ENCODE data around the gene SP8.
A peak's percentile ranks its signal among the peaks of the same experiment; 100 is the strongest.
"Not testable (repeated sequence)": the region's sequence is repeated elsewhere in the genome, so short reads cannot be mapped to it uniquely, and the experiment has no call there.

Gene SP8

GRCh38 chr7:20786779-20787659 is at the start of gene SP8:
SP8 (minus strand) TSS chr7:20786886; CDS start chr7:20786798, 88 bp downstream.
- in situ Hi-C loops (cut with HindIII; ENCODE audit: low pct_unique_long_range_greater_than_20kb, low sequenced_read_pairs), result no loop called here
- TF ChIP-seq JUND (IDR thresholded peaks at IDR 0.05; ENCODE audit: low read depth), result no peak
- DNase-seq (ENCODE audit: low read depth in 1 of 2, low spot score in 1 of 2), result no peak

DNA sequence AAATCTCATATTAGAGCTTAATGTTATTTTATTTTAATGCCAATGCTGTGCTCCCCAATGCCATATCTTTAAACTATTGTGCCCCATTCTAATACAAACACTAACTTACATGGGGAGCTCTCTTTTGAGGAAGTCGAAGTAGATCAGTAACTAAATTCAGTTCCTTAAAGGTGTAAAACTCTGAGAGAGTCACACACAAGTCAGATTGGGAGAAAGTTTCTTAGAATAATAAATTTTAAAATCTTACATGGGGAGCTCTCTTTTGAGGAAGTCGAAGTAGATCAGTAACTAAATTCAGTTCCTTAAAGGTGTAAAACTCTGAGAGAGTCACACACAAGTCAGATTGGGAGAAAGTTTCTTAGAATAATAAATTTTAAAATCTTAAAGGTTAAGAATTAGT is 49.7 kb upstream of the SP8 start:
- DNase-seq (ENCODE audit: low read depth in 1 of 2, low spot score in 1 of 2); in situ Hi-C loops (cut with HindIII; ENCODE audit: low pct_unique_long_range_greater_than_20kb, low sequenced_read_pairs): not testable (repeated sequence)

GRCh38 chr7:20835111-20835750 is 48.5 kb upstream of the SP8 start:
- TF ChIP-seq JUND (IDR thresholded peaks at IDR 0.05; ENCODE audit: low read depth), result no peak
- in situ Hi-C loops (cut with HindIII; ENCODE audit: low pct_unique_long_range_greater_than_20kb, low sequenced_read_pairs), result no loop called here
- DNase-seq (ENCODE audit: low read depth in 1 of 2, low spot score in 1 of 2), result peak in 1 of 2 experiments; percentile 49

DNA sequence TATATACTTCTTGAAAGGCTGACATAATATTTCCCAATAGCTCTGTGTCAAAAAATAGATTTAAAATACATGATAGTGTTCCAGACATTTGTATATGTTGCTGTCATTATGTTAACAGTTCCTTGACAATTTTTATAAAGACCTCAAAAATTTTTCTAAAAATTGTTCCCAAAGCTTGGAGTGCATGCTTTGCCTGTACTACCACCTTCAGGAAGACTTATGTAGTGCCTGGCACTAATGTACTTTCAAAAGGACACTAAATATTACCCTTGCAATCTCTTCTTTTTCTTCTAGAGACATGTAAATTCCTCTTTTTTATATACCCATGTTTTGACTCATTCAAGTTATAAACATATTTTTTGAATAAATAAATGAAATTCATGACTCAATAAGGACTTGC is 48.0 kb upstream of the SP8 start:
- peak in 1 of 2 experiments; percentile 16 for DNase-seq (ENCODE audit: low read depth in 1 of 2, low spot score in 1 of 2)
- no peak for TF ChIP-seq JUND (IDR thresholded peaks at IDR 0.05; ENCODE audit: low read depth)
- in situ Hi-C loops (cut with HindIII; ENCODE audit: low pct_unique_long_range_greater_than_20kb, low sequenced_read_pairs), result no loop called here

DNA sequence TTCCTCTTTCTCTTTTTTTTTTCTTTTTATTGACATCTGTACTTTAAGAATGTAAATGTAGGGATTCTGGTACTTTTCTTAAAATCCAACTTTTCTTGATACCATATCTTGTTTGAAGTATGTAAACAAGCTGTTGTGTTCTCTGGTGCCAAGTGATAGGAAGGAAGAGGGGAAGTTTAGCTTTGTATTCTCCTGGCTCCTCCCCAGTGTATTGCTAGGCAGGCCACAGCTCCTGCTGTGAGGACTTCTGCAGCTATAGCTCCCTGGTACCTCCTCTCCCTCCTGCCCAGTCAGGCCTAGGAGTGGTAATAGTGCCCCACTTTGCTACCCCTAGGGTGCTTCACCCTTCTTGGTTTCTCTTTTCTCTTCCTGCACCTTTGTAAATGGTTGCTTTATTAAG is 45.3 kb upstream of the SP8 start:
- in situ Hi-C loops (cut with HindIII; ENCODE audit: low pct_unique_long_range_greater_than_20kb, low sequenced_read_pairs), result no loop called here
- DNase-seq (ENCODE audit: low read depth in 1 of 2, low spot score in 1 of 2), result no peak
- TF ChIP-seq JUND (IDR thresholded peaks at IDR 0.05; ENCODE audit: low read depth), result no peak

DNA sequence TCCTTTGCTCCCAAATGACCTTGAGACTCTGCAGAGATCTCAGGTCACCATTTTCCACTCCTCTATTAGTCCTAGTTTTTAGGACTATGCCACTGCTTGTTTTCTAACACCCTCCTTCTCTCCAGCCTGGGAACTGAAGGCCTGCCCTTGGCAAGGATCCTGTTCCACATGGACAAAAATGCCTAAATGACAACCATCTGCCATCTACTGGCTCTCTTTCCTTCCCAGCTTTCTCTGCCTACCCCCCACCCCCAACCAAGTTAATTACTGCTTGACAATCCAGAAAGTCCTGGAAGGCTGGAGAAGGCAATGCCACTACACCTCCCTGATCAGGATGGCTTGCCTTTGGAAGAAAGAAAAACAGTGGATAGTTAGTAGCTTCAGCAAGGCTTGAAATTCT is 44.8 kb upstream of the SP8 start:
- in situ Hi-C loops (cut with HindIII; ENCODE audit: low pct_unique_long_range_greater_than_20kb, low sequenced_read_pairs), result no loop called here
- TF ChIP-seq JUND (IDR thresholded peaks at IDR 0.05; ENCODE audit: low read depth), result no peak
- peak in 1 of 2 experiments; percentile 9 for DNase-seq (ENCODE audit: low read depth in 1 of 2, low spot score in 1 of 2)

DNA sequence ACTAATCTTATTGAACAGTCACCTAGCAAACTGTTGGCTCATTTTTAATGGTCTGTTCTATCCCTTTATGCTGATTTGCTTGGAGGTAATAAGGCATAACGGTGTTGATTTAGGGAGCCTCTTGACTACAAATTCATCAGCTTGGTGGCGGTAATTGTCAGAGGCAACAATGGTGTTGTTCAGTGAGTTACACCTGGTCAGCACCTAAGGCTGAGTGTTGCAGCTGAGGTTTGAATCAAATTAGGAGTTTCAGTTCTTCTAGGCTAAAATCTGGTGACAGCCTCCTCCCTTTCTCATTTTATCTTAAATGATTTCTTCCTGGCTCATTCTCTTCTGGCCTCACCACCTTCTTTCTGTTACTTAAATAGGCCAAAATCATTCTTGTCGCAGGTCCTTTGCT is 42.3 kb upstream of the SP8 start:
- TF ChIP-seq JUND (IDR thresholded peaks at IDR 0.05; ENCODE audit: low read depth), result no peak
- no peak for DNase-seq (ENCODE audit: low read depth in 1 of 2, low spot score in 1 of 2)
- in situ Hi-C loops (cut with HindIII; ENCODE audit: low pct_unique_long_range_greater_than_20kb, low sequenced_read_pairs), result no loop called here

DNA sequence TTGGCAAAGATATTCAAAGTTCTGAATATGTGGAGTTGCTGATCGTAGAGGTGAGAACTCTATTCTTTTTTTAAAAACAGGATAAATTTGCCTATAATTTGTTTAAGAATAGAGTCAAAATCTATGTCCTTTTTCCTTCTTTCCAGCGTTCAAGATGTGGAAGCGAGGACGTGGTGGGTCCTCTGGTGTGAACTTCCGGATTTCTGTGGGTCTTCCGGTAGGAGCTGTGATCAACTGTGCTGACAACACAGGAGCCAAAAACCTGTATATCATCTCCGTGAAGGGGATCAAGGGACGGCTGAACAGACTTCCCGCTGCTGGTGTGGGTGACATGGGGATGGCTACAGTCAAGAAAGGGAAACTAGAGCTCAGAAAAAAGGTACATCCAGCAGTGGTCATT is 40.5 kb upstream of the SP8 start:
- in situ Hi-C loops (cut with HindIII; ENCODE audit: low pct_unique_long_range_greater_than_20kb, low sequenced_read_pairs), result no loop called here
- no peak for TF ChIP-seq JUND (IDR thresholded peaks at IDR 0.05; ENCODE audit: low read depth)
- DNase-seq (ENCODE audit: low read depth in 1 of 2, low spot score in 1 of 2), result no peak

GRCh38 chr7:20826243-20826642 is 39.6 kb upstream of the SP8 start:
- in situ Hi-C loops (cut with HindIII; ENCODE audit: low pct_unique_long_range_greater_than_20kb, low sequenced_read_pairs), result no loop called here
- no peak for TF ChIP-seq JUND (IDR thresholded peaks at IDR 0.05; ENCODE audit: low read depth)
- DNase-seq (ENCODE audit: low read depth in 1 of 2, low spot score in 1 of 2), result no peak

- in situ Hi-C loops (cut with HindIII; ENCODE audit: low pct_unique_long_range_greater_than_20kb, low sequenced_read_pairs), result no loop called here
- TF ChIP-seq JUND (IDR thresholded peaks at IDR 0.05; ENCODE audit: low read depth), result no peak
- no peak for DNase-seq (ENCODE audit: low read depth in 1 of 2, low spot score in 1 of 2)
Observed at GRCh38 chr7:20825555-20825954, 38.9 kb upstream of the SP8 start.

GRCh38 chr7:20821390-20821789 is 34.7 kb upstream of the SP8 start:
- DNase-seq (ENCODE audit: low read depth in 1 of 2, low spot score in 1 of 2); in situ Hi-C loops (cut with HindIII; ENCODE audit: low pct_unique_long_range_greater_than_20kb, low sequenced_read_pairs): not testable (repeated sequence)

GRCh38 chr7:20816372-20816959 is 29.8 kb upstream of the SP8 start:
- TF ChIP-seq JUND (IDR thresholded peaks at IDR 0.05; ENCODE audit: low read depth), result no peak
- in situ Hi-C loops (cut with HindIII; ENCODE audit: low pct_unique_long_range_greater_than_20kb, low sequenced_read_pairs), result no loop called here
- DNase-seq (ENCODE audit: low read depth in 1 of 2, low spot score in 1 of 2), result no peak

GRCh38 chr7:20804345-20804744 is 17.7 kb upstream of the SP8 start:
- in situ Hi-C loops (cut with HindIII; ENCODE audit: low pct_unique_long_range_greater_than_20kb, low sequenced_read_pairs), result no loop called here
- DNase-seq (ENCODE audit: low read depth in 1 of 2, low spot score in 1 of 2), result no peak
- TF ChIP-seq JUND (IDR thresholded peaks at IDR 0.05; ENCODE audit: low read depth), result no peak
